Measurements from ENCODE around the gene TNFAIP8L3.

Gene TNFAIP8L3

DNA sequence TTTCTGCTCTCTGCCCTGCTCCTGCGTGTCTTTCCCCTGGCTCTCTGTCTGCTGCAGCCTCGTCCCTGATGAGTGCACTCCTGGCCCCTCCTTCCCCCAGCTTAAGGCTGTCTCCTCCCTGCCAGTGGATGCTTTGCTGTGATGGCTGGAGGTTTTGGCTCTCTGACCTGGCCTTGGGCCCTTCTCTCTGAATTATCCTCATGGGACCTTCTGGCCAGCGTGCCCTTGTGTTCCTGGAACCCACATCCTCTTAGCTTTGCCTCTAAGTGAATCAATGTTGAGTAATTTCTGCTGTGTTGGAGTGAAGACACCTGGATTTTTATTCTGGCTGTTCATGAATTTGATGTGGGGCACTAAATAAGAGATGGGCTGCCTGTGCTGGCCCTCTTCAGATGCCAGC is 9.8 kb upstream of the TNFAIP8L3 start:
- H3K4me2 ChIP-seq (ENCODE audit: low read length), result no peak overlapping the region
- H3K56ac ChIP-seq (ENCODE audit: low read length), result no peak overlapping the region
- H2BK120ac ChIP-seq (ENCODE audit: low read depth, low read length), result no peak overlapping the region
- no peaks in the 10 kb centered on the region for H3K27me3 ChIP-seq (ENCODE audit: insufficient read depth, low read length, poor library complexity)
- no peaks in the 10 kb centered on the region for H3K36me3 ChIP-seq (ENCODE audit: control insufficient read depth, insufficient read depth, low read length)
- H3K27ac ChIP-seq (ENCODE audit: low read depth, low read length), result no peak overlapping the region
- H2AK5ac ChIP-seq (ENCODE audit: low read length), result no peak overlapping the region
- no peak for DNase-seq
- no CpG with 5 or more reads among the region's 3 CpGs for WGBS (ENCODE audit: extremely low coverage, insufficient coverage, low lambda C conversion rate)
- no peak overlapping the region for H3K23ac ChIP-seq (ENCODE audit: low read length)
- no peak overlapping the region for H3K18ac ChIP-seq (ENCODE audit: low read length)
- H3K4me1 ChIP-seq (ENCODE audit: control insufficient read depth, low read depth, low read length), result no peaks in the 10 kb centered on the region
- H3K79me1 ChIP-seq (ENCODE audit: low read length), result no peaks in the 10 kb centered on the region
- no peaks in the 10 kb centered on the region for H3K79me2 ChIP-seq (ENCODE audit: control insufficient read depth, insufficient read depth, low read length)
- no peak overlapping the region for H4K8ac ChIP-seq (ENCODE audit: low read depth, low read length)
- no peak overlapping the region for H2BK15ac ChIP-seq (replicated peaks; ENCODE audit: low read depth)
- no peak overlapping the region for H3K9ac ChIP-seq (ENCODE audit: low read length)
- H3K4me3 ChIP-seq (ENCODE audit: low read length), result no peak overlapping the region
- no peak overlapping the region for H3K4ac ChIP-seq (ENCODE audit: low read depth, low read length)
- H4K5ac ChIP-seq (ENCODE audit: low read length), result no peak overlapping the region
- H2BK5ac ChIP-seq (ENCODE audit: low read length), result no peak overlapping the region

DNA sequence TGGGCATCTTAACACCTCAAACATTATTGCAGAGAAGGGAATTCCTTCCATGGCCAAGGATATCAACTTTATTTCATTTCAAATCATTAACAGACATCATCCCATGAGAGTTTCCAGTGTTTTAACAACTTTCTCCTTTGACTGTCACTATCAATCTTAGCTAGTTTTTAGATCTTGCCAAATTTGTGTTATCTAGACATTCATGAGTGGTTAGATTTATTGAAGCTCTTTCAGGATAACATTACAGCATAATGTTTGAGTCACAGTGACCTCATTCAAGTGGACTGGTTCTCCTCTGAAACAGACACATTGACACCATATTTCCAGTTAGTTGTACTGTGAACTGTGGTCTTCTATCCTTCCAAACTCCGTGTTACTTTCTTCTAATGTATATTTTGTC is 8.6 kb upstream of the TNFAIP8L3 start:
- Histone ChIP-seq H2BK15ac (replicated peaks; ENCODE audit: low read depth) (no peak overlapping the region), H2AK5ac (ENCODE audit: low read length) (no peak overlapping the region), H3K36me3 (ENCODE audit: control insufficient read depth, insufficient read depth, low read length) (no peaks in the 10 kb centered on the region), H3K27me3 (ENCODE audit: insufficient read depth, low read length, poor library complexity) (no peaks in the 10 kb centered on the region), H2BK5ac (ENCODE audit: low read length) (no peak overlapping the region), H3K23ac (ENCODE audit: low read length) (no peak overlapping the region), H3K79me1 (ENCODE audit: low read length) (no peaks in the 10 kb centered on the region), H3K4me1 (ENCODE audit: control insufficient read depth, low read depth, low read length) (no peaks in the 10 kb centered on the region), H4K8ac (ENCODE audit: low read depth, low read length) (no peak overlapping the region), H3K4me3 (ENCODE audit: low read length) (no peak overlapping the region), H3K18ac (ENCODE audit: low read length) (no peak overlapping the region), H3K9ac (ENCODE audit: low read length) (no peak overlapping the region), H4K5ac (ENCODE audit: low read length) (no peak overlapping the region), H3K56ac (ENCODE audit: low read length) (no peak overlapping the region), H2BK120ac (ENCODE audit: low read depth, low read length) (no peak overlapping the region), H3K27ac (ENCODE audit: low read depth, low read length) (no peak overlapping the region), H3K79me2 (ENCODE audit: control insufficient read depth, insufficient read depth, low read length) (no peaks in the 10 kb centered on the region), H3K4ac (ENCODE audit: low read depth, low read length) (no peak overlapping the region), H3K4me2 (ENCODE audit: low read length) (no peak overlapping the region)
- no peak for DNase-seq
- no CpG with 5 or more reads among the region's 1 CpG for WGBS (ENCODE audit: extremely low coverage, insufficient coverage, low lambda C conversion rate)

DNA sequence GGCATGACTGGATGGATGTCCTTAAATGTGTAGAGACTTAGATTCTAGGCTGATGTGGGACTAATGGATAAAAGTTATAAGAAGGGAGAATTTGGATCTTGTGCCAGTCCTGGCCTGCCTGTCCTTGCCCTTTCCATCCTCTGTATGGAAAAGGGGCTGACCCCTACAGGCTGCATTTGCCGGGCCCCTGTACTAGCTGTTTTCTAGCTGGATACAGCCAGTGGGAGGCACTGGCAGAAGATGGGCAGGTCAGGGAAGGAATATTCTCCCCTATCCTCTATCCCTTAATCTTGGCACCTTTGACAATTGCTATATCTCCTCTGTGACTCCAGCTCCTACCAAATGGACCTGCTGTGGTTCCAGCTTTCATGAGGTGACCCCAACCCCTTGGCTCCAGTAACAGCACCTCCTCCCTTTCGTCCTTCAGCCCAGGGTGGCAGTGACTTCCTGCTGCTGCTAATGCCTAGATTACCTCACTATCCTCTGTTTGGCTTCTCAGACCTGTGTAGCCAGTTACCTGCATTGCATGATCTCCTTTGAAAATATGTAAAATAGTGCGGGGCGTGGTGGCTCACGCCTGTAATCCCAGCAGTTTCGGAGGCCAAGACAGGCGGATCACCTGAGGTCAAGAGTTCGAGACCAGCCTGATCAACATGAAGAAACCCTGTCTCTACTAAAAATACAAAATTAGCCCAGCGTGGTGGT is 6.2 kb upstream of the TNFAIP8L3 start:
- Histone ChIP-seq H3K4me2 (ENCODE audit: low read length) (no peak overlapping the region), H3K4me1 (ENCODE audit: control insufficient read depth, low read depth, low read length) (no peaks in the 10 kb centered on the region), H3K27ac (ENCODE audit: low read depth, low read length) (no peak overlapping the region), H2BK120ac (ENCODE audit: low read depth, low read length) (no peak overlapping the region), H3K56ac (ENCODE audit: low read length) (no peak overlapping the region), H3K79me1 (ENCODE audit: low read length) (no peaks in the 10 kb centered on the region), H3K9ac (ENCODE audit: low read length) (no peak overlapping the region), H3K23ac (ENCODE audit: low read length) (no peak overlapping the region), H2AK5ac (ENCODE audit: low read length) (no peak overlapping the region), H3K4ac (ENCODE audit: low read depth, low read length) (no peak overlapping the region), H3K36me3 (ENCODE audit: control insufficient read depth, insufficient read depth, low read length) (no peaks in the 10 kb centered on the region), H2BK5ac (ENCODE audit: low read length) (no peak overlapping the region), H3K79me2 (ENCODE audit: control insufficient read depth, insufficient read depth, low read length) (no peaks in the 10 kb centered on the region), H3K27me3 (ENCODE audit: insufficient read depth, low read length, poor library complexity) (no peaks in the 10 kb centered on the region), H3K4me3 (ENCODE audit: low read length) (no peak overlapping the region), H4K8ac (ENCODE audit: low read depth, low read length) (no peak overlapping the region), H2BK15ac (replicated peaks; ENCODE audit: low read depth) (no peak overlapping the region), H3K18ac (ENCODE audit: low read length) (no peak overlapping the region), H4K5ac (ENCODE audit: low read length) (no peak overlapping the region)
- no peak for DNase-seq
- no CpG with 5 or more reads among the region's 9 CpGs for WGBS (ENCODE audit: extremely low coverage, insufficient coverage, low lambda C conversion rate)

DNA sequence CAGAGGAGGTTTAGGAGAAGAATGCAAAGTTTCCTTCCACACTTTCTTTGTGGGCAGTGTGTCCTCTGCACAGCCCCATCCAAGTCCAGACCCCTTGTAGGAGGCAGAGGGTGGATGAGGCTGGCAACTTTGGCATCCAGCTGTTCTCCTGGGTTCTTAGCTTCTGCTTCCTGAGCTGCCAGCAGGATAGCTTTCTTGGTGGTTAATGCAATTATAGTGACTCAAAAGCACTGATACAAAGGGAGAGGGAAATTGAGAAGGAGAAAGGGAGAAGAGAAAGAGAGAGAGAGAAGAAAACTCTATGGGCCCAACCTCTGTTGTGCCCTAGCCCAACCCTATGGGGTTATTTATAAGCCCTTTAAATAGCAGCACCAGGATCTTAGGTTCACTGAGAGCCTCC is 4.5 kb upstream of the TNFAIP8L3 start:
- no peak for DNase-seq
- Histone ChIP-seq H3K36me3 (ENCODE audit: control insufficient read depth, insufficient read depth, low read length) (no peaks in the 10 kb centered on the region), H3K4me3 (ENCODE audit: low read length) (no peak overlapping the region), H3K79me2 (ENCODE audit: control insufficient read depth, insufficient read depth, low read length) (no peaks in the 10 kb centered on the region), H3K4me1 (ENCODE audit: control insufficient read depth, low read depth, low read length) (no peaks in the 10 kb centered on the region), H2BK120ac (ENCODE audit: low read depth, low read length) (no peak overlapping the region), H3K27me3 (ENCODE audit: insufficient read depth, low read length, poor library complexity) (peaks cover 10% of the 10 kb centered on the region), H3K9ac (ENCODE audit: low read length) (no peak overlapping the region), H3K56ac (ENCODE audit: low read length) (no peak overlapping the region), H4K5ac (ENCODE audit: low read length) (no peak overlapping the region), H3K79me1 (ENCODE audit: low read length) (no peaks in the 10 kb centered on the region), H3K18ac (ENCODE audit: low read length) (no peak overlapping the region), H3K27ac (ENCODE audit: low read depth, low read length) (no peak overlapping the region), H3K23ac (ENCODE audit: low read length) (no peak overlapping the region), H2AK5ac (ENCODE audit: low read length) (no peak overlapping the region), H4K8ac (ENCODE audit: low read depth, low read length) (no peak overlapping the region), H3K4me2 (ENCODE audit: low read length) (no peak overlapping the region), H3K4ac (ENCODE audit: low read depth, low read length) (no peak overlapping the region), H2BK5ac (ENCODE audit: low read length) (no peak overlapping the region), H2BK15ac (replicated peaks; ENCODE audit: low read depth) (no peak overlapping the region)

DNA sequence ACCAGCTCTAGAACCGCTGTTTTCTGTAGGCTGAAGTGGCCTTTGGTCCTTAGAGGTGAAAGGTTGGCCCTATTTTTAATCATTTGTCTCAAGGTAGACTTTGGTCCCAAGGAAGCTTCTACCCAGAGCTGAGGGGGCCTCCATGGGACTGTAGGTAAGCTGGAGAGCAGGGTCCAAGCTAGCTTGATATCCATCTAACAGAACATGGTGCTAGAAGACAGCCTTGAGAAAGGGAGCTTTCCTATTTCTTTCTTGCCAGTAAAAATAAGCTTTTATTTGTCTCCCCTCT is 3.6 kb upstream of the TNFAIP8L3 start:
- Histone ChIP-seq H2AK5ac (ENCODE audit: low read length) (no peak overlapping the region), H3K56ac (ENCODE audit: low read length) (no peak overlapping the region), H4K8ac (ENCODE audit: low read depth, low read length) (no peak overlapping the region), H2BK5ac (ENCODE audit: low read length) (no peak overlapping the region), H3K27ac (ENCODE audit: low read depth, low read length) (no peak overlapping the region), H4K5ac (ENCODE audit: low read length) (no peak overlapping the region), H3K36me3 (ENCODE audit: control insufficient read depth, insufficient read depth, low read length) (no peaks in the 10 kb centered on the region), H3K4me2 (ENCODE audit: low read length) (no peak overlapping the region), H3K18ac (ENCODE audit: low read length) (no peak overlapping the region), H3K27me3 (ENCODE audit: insufficient read depth, low read length, poor library complexity) (peaks cover 19% of the 10 kb centered on the region), H3K23ac (ENCODE audit: low read length) (no peak overlapping the region), H2BK15ac (replicated peaks; ENCODE audit: low read depth) (no peak overlapping the region), H3K4me1 (ENCODE audit: control insufficient read depth, low read depth, low read length) (no peaks in the 10 kb centered on the region), H3K79me2 (ENCODE audit: control insufficient read depth, insufficient read depth, low read length) (no peaks in the 10 kb centered on the region), H3K4ac (ENCODE audit: low read depth, low read length) (no peak overlapping the region), H3K79me1 (ENCODE audit: low read length) (no peaks in the 10 kb centered on the region), H3K4me3 (ENCODE audit: low read length) (no peak overlapping the region), H3K9ac (ENCODE audit: low read length) (no peak overlapping the region), H2BK120ac (ENCODE audit: low read depth, low read length) (no peak overlapping the region)
- no CpG with 5 or more reads among the region's 1 CpG for WGBS (ENCODE audit: extremely low coverage, insufficient coverage, low lambda C conversion rate)
- DNase-seq, result no peak

DNA sequence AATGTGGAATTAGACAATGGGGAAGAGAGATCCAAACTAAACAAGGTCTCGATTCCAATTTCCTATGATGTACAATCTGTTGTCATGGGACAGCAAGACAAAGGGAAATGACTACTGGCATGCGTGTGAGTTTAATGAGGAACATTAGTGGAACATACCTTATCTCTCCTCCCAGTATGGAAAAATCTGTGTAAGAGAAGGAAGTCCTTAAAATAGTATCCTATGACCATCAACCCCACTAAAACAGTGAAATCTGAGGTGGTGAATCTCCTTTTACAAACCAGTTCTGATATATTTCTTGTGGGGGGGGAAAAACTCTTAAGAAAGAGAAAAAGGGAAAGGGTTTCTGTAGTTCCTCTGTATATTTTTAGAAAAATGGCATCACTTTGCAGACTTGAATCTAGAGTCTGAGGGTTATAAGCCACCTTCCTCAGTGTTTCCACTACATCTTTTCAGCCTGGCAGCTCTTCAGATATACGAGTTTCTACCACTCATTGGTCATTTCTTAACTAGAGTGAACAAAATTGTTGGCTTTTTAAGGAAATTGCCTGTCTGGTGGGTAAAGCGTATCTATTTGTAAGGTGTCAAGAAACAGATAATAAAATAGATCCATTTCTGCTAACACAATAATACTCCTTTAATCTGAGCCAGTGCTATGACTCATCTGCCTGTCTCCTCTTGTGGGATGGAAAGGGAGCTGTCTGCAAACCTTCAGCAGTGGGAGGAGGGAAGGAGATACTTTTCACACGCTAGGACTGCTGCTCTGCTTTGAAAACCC is 3.0 kb upstream of the TNFAIP8L3 start:
- WGBS (ENCODE audit: extremely low coverage, insufficient coverage, low lambda C conversion rate), result no CpG with 5 or more reads among the region's 5 CpGs
- Histone ChIP-seq H3K4me3 (ENCODE audit: low read length) (no peak overlapping the region), H3K27ac (ENCODE audit: low read depth, low read length) (no peak overlapping the region), H3K56ac (ENCODE audit: low read length) (no peak overlapping the region), H3K4me2 (ENCODE audit: low read length) (no peak overlapping the region), H3K79me1 (ENCODE audit: low read length) (no peaks in the 10 kb centered on the region), H4K8ac (ENCODE audit: low read depth, low read length) (no peak overlapping the region), H3K27me3 (ENCODE audit: insufficient read depth, low read length, poor library complexity) (peaks cover 25% of the 10 kb centered on the region), H3K18ac (ENCODE audit: low read length) (no peak overlapping the region), H3K23ac (ENCODE audit: low read length) (no peak overlapping the region), H3K9ac (ENCODE audit: low read length) (no peak overlapping the region), H3K79me2 (ENCODE audit: control insufficient read depth, insufficient read depth, low read length) (no peaks in the 10 kb centered on the region), H2BK120ac (ENCODE audit: low read depth, low read length) (no peak overlapping the region), H2BK5ac (ENCODE audit: low read length) (no peak overlapping the region), H3K4me1 (ENCODE audit: control insufficient read depth, low read depth, low read length) (no peaks in the 10 kb centered on the region), H2BK15ac (replicated peaks; ENCODE audit: low read depth) (no peak overlapping the region), H4K5ac (ENCODE audit: low read length) (no peak overlapping the region), H2AK5ac (ENCODE audit: low read length) (no peak overlapping the region), H3K36me3 (ENCODE audit: control insufficient read depth, insufficient read depth, low read length) (no peaks in the 10 kb centered on the region), H3K4ac (ENCODE audit: low read depth, low read length) (no peak overlapping the region)
- no peak for DNase-seq

Data from mesendoderm (in vitro differentiated cells).